HFF-Myc (cell line): ENCODE data around the gene POU6F2.

Experiments used
- DNase-seq: peaks from one replicate; pipeline ENCODE4 v3.0.0-alpha.2; 2011; ENCODE audit warnings: low read depth; ENCODE audit errors: extremely low read depth
- H3K4me3 ChIP-seq: replicated peaks from 2 replicates; pipeline ENCODE4 v1.5.1; 2011; ENCODE audit warnings: low read depth, mild to moderate bottlenecking, control low read depth, low read length
- CTCF ChIP-seq: IDR thresholded peaks from 2 replicates; pipeline ENCODE4 v1.5.1; 2012; ENCODE audit warnings: mild to moderate bottlenecking, low read depth, low read length, control low read depth; ENCODE audit errors: missing control alignments

The POU6F2 gene

GRCh38 chr7:39130274-39130673, 152.6 kb downstream of the POU6F2 start:
- no peak for DNase-seq
- TF ChIP-seq CTCF, result no peak
- no peak overlapping the region for H3K4me3 ChIP-seq

GRCh38 chr7:39130857-39131526, 153.3 kb downstream of the POU6F2 start:
- no peak for TF ChIP-seq CTCF
- H3K4me3 ChIP-seq, result no peak overlapping the region
- no peak for DNase-seq

- DNase-seq, result no peak
- no peak for TF ChIP-seq CTCF
- H3K4me3 ChIP-seq, result no peak overlapping the region
Measured at GRCh38 chr7:39132306-39132705, 154.6 kb downstream of the POU6F2 start.

- no peak overlapping the region for H3K4me3 ChIP-seq
- no peak for DNase-seq
- no peak for TF ChIP-seq CTCF
Measured at GRCh38 chr7:39133088-39133487, 155.4 kb downstream of the POU6F2 start.

- TF ChIP-seq CTCF, result no peak
- H3K4me3 ChIP-seq, result no peak overlapping the region
- DNase-seq, result no peak
Measured at GRCh38 chr7:39137480-39137879, 159.8 kb downstream of the POU6F2 start.

- DNase-seq, result no peak
- no peak for TF ChIP-seq CTCF
- H3K4me3 ChIP-seq, result no peak overlapping the region
Measured at GRCh38 chr7:39142750-39143149, 165.0 kb downstream of the POU6F2 start.

GRCh38 chr7:39144420-39144819, 166.7 kb downstream of the POU6F2 start:
- no peak for TF ChIP-seq CTCF
- no peak for DNase-seq
- H3K4me3 ChIP-seq, result no peak overlapping the region
